ENCODE results near the gene GRAMD4.

DNA sequence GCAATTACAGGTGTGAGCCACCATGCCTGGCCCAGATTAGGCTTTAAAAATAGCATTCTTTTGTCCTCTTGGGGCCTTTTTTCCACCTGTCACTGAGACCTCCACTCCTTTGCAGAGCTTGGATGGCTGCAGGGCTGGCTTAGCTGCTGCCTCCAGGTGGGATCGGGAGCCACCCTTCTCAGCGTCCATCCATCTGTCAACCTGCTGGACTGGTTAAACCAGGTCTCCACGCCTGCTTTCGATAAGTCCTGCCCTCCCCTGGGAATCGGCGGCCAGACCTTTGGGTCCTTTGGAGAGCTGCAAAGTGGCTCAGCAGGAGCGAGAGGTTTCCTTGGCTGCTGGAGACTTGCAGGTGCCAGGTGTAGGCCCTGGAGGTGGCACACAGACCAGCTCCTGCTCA lies 23.4 kb upstream of the GRAMD4 start:
- TF ChIP-seq EZH2 (IDR thresholded peaks at IDR 0.05; ENCODE audit: borderline replicate concordance, low read length), result no peak
- TF ChIP-seq, protein P1, sequence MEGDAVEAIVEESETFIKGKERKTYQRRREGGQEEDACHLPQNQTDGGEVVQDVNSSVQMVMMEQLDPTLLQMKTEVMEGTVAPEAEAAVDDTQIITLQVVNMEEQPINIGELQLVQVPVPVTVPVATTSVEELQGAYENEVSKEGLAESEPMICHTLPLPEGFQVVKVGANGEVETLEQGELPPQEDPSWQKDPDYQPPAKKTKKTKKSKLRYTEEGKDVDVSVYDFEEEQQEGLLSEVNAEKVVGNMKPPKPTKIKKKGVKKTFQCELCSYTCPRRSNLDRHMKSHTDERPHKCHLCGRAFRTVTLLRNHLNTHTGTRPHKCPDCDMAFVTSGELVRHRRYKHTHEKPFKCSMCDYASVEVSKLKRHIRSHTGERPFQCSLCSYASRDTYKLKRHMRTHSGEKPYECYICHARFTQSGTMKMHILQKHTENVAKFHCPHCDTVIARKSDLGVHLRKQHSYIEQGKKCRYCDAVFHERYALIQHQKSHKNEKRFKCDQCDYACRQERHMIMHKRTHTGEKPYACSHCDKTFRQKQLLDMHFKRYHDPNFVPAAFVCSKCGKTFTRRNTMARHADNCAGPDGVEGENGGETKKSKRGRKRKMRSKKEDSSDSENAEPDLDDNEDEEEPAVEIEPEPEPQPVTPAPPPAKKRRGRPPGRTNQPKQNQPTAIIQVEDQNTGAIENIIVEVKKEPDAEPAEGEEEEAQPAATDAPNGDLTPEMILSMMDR (IDR thresholded peaks at IDR 0.05; ENCODE audit: low read length), result no peak

Data from OCI-LY1 (cell line).